ENCODE results near the gene PAX5. TPM values are rescaled to one million over a fixed set of nuclear protein-coding genes. Genes with fewer than 3 reads are reported as not detected.

PAX5 gene
- total RNA-seq, 2 experiments from 2014 or later = 0.21 to 0.27 TPM

DNA sequence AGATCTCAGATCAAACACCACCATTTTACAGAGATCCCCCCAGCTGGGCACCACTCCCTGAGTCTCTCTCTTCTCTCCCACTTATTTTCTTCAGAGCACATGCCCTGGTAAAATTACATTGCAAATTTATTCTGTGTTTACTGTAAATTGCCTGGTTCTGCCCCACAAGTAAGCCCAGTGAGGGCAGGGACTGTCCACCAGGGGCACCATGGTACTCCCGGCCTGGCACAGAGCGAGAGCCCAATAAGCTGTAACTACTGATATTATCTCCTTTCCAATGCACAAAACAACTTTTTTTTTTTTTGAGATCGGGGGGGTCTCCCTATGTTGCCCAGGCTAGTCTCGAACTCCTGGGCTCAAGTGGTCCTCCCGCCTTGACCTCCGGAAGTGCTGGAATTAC is 123.0 kb downstream of the PAX5 start:
- Mint-ChIP-seq H3K27ac (no peak overlapping the region), H3K4me3 (no peak overlapping the region), H3K4me1 (ENCODE audit: low read depth) (no peaks in the 10 kb centered on the region), H3K36me3 (ENCODE audit: low read depth) (no peaks in the 10 kb centered on the region), H3K9me3 (no peaks in the 10 kb centered on the region), H3K27me3 (ENCODE audit: low read depth) (peaks cover 28% of the 10 kb centered on the region)
- CTCF ChIA-PET = interaction anchor here (0.5 to 1.3 kb wide), 3 partner anchors 38 to 311 kb away, joined by 3 to 10 read pairs (median 3); no protein-coding TSS in a partner anchor
- no peak for DNase-seq
- intact Hi-C loops (cut with micrococcal nuclease) = no loop called here

DNA sequence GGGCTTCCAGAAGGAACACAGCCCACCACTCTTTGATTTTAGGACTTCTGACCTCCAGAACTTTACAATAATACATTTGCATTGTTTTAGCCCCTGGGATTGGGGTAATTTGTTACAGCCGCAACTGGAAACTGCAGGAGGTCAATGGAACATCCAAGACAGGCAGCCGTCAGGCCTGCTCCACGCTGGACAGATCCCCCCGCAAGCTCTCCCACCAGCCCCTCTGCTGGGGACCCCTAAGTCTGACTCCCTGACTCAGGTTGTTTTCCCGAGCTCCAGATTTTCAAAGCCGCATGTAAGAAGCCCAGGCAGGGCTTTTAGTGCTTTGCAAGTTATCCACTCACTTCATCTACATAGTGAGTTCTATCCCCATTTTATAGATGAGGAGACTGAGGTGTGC is 127.6 kb downstream of the PAX5 start:
- CTCF ChIA-PET = interaction anchor here (2.2 kb wide), 1 partner anchor 34 kb away, joined by 8 read pairs; no protein-coding TSS in a partner anchor
- no peak for DNase-seq
- H3K4me1 Mint-ChIP-seq (ENCODE audit: low read depth) = peaks cover 4% of the 10 kb centered on the region
- no peaks in the 10 kb centered on the region for H3K36me3 Mint-ChIP-seq (ENCODE audit: low read depth)
- H3K27ac Mint-ChIP-seq = no peak overlapping the region
- intact Hi-C loops (cut with micrococcal nuclease) = no loop called here
- H3K27me3 Mint-ChIP-seq (ENCODE audit: low read depth) = peaks cover 42% of the 10 kb centered on the region
- H3K4me3 Mint-ChIP-seq = no peak overlapping the region
- H3K9me3 Mint-ChIP-seq = no peaks in the 10 kb centered on the region

DNA sequence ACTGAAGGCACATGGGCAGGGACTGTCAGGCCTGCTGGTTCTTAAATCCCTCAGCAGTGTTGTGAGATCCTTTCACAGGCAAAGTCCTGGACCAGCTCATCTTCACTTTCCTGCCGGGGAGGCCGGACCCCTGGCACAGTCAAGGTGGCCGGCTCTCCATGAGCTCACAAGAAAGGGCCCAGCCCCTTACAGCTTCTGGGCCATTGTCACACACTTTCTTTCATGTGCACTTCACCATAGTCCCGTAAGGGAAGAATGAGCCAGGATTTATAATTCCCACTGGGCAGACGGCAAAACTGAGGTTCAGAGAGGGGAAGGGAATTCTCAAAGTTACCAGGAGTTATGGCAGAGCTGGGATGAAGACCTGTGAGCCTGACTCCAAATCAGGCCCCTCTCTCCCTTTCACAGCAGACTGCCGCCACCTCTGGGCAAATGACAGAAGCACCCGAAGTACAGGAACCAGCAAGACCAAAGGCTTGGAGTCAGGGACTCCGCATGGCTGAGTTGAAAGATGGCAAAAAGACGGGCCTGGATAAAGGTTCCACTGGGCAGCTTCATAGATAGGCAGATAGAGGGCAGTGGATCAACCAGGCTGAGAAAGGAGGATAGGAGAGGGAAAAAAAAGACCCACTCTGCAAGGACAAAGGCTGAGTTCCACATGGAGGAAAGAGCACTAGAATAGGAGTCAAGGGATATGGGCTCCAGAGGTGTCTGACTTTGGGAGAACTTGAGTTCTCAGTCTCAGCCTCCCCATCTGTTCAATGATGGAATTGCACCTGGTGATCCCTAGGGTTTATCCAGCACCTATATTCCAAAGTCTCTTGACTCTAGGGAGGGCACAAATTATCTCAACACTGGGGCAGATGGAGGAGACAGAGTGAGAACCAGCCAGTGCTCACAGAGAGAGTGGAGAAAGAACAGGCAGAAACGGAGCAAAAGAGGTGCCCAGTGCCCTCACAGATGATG is 128.7 kb downstream of the PAX5 start:
- peaks cover 4% of the 10 kb centered on the region for H3K4me1 Mint-ChIP-seq (ENCODE audit: low read depth)
- H3K4me3 Mint-ChIP-seq = no peak overlapping the region
- CTCF ChIA-PET = interaction anchor here (0.6 to 2.1 kb wide), 2 partner anchors 32 to 581 kb away, joined by 3 to 11 read pairs; no protein-coding TSS in a partner anchor
- no peaks in the 10 kb centered on the region for H3K36me3 Mint-ChIP-seq (ENCODE audit: low read depth)
- no peak for DNase-seq
- peaks cover 32% of the 10 kb centered on the region for H3K27me3 Mint-ChIP-seq (ENCODE audit: low read depth)
- H3K9me3 Mint-ChIP-seq = no peaks in the 10 kb centered on the region
- H3K27ac Mint-ChIP-seq = no peak overlapping the region
- intact Hi-C loops (cut with micrococcal nuclease) = no loop called here

DNA sequence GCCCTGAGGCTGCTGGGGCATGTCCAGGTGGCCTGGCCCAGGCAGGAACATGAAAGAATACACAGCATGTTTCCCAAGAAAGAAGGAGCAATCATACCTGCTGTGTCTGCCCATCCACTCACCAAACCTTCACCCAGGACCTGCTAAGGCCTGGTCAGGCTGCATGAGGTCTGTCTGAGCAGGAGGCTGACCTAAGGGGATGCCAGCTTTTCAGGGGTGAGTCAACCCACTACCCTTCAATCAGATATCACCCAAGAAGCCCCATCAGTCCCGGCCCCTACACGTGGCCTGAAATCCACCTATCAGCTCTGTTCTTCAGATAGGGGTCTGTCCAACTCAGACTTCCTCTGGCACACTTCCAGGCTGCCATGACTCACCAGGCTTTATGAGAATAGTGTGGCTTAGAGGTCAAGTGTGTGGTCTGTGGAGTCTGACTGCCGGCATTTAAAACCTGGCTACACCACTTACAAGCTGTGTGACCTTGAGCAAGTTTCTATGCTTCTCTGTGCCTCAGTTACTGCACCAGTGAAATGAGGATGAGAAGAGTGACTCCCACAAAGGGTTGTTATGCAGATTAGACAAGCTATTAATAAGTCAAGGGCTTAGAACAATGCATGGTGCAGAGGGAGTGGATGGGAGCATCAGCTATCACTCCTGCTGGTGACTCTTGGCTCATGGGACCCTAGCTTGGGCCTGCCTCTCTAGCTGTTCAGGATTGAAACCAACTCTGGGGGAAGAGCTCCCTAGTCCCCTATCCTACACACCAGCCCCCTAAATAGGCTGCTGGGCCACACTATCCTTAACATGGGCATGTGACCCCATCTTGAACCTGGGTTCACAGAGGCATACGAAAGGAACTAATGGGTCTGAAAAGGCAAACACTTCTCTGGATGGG is 130.3 kb downstream of the PAX5 start:
- no peak overlapping the region for H3K4me3 Mint-ChIP-seq
- H3K36me3 Mint-ChIP-seq (ENCODE audit: low read depth) = no peaks in the 10 kb centered on the region
- intact Hi-C loops (cut with micrococcal nuclease) = no loop called here

DNA sequence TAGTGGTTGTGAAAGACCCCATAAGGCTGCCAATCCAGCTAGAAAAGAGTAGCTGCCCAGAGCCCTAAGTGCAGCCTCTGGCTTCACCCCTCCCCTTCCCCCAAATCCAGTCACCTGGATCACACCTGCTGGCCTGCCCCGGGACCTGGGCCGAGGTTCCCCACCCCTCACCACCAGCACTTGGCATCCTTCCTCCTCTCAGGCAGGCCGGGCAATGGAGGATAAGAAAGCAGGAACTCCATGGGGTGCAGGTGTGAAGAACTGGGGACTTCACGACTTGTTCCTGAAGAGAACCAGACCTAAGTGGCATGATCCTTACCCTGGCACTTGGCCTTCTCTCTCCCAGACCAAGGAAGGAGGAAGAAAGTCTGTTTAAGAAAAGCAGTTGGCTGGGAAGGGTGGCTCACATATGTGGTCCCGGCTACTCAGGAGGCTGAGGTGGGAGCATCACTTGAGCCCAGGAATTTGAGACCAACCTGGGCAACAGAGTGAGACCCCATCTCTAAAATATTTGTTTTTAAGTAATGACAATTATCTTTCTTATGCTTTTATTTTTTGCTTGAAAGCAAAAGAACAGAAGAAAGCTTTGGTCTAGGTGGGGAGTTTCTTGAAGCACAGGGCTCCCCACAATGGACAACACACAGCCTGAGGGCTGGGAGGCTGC is 131.1 kb downstream of the PAX5 start:
- peaks cover 24% of the 10 kb centered on the region for H3K27me3 Mint-ChIP-seq (ENCODE audit: low read depth)
- CTCF ChIA-PET = interaction anchor here (2.1 kb wide), 1 partner anchor 29 kb away, joined by 11 read pairs; no protein-coding TSS in a partner anchor
- no peak overlapping the region for H3K27ac Mint-ChIP-seq
- peaks cover 4% of the 10 kb centered on the region for H3K4me1 Mint-ChIP-seq (ENCODE audit: low read depth)
- H3K4me3 Mint-ChIP-seq = no peak overlapping the region
- H3K36me3 Mint-ChIP-seq (ENCODE audit: low read depth) = no peaks in the 10 kb centered on the region
- intact Hi-C loops (cut with micrococcal nuclease) = no loop called here
- no peaks in the 10 kb centered on the region for H3K9me3 Mint-ChIP-seq
- no peak for DNase-seq

More for the DNA sequence above, 130.3 kb downstream of the PAX5 start:
- no peak overlapping the region for H3K27ac Mint-ChIP-seq
- H3K4me1 Mint-ChIP-seq (ENCODE audit: low read depth) = peaks cover 4% of the 10 kb centered on the region
- H3K9me3 Mint-ChIP-seq = no peaks in the 10 kb centered on the region
- CTCF ChIA-PET = interaction anchor here (2.1 kb wide), 1 partner anchor 30 kb away, joined by 11 read pairs; no protein-coding TSS in a partner anchor
- DNase-seq = peak; percentile 61
- peaks cover 26% of the 10 kb centered on the region for H3K27me3 Mint-ChIP-seq (ENCODE audit: low read depth)

DNA sequence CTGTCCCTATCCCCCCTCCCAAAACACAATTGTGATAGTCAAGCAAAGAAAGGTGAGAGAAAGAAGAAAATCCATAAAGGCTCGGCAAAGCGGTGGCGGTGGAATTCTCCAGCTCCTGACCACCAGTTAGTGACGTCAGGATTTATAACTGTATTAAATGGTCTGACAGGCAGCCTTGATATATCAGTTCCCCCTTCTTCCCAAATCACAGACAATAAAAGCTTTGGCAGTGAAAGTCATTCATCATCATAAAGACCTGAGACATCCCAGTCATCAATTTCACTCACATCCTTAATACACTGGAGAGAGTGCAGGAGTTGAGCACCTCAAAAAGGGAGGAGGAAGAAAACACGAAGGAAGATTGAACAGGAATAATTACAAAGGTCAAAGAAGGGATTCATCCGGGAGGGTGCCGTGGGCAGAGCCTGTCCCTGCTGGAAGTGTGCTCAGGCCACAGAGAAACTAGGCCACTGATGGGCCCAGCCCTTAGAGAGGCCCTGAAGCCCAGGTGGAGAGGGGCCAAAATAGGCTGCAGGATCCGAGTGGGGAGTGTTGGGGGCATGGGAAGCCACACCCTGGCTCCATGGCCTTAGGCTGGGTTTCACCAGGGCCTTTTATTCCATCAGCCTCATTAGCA is 131.9 kb downstream of the PAX5 start:
- H3K4me3 Mint-ChIP-seq = no peak overlapping the region
- DNase-seq = no peak
- intact Hi-C loops (cut with micrococcal nuclease) = no loop called here
- H3K9me3 Mint-ChIP-seq = no peaks in the 10 kb centered on the region
- H3K27ac Mint-ChIP-seq = no peak overlapping the region
- H3K27me3 Mint-ChIP-seq (ENCODE audit: low read depth) = peaks cover 24% of the 10 kb centered on the region
- peaks cover 4% of the 10 kb centered on the region for H3K4me1 Mint-ChIP-seq (ENCODE audit: low read depth)
- H3K36me3 Mint-ChIP-seq (ENCODE audit: low read depth) = no peaks in the 10 kb centered on the region
- CTCF ChIA-PET = no interaction called here

DNA sequence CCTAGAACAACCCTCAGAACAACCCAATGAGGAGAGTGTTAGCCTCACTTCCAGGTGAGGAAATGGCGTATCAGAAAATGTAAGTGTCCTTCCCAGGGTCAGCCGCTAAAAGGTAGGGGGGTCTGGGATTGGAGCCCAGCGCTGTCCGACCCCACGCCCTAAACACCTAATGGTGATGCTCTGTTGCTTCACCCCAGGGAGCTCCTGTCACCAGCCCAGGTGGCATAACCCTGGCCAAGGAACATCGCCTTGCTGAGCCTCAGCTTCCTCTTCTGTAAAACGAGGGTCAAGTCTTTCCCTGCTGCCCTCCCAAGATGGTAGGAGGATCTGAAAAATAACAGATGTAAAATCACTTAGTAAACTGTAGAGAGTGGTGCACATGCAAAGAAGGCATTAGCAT is 132.5 kb downstream of the PAX5 start:
- intact Hi-C loops (cut with micrococcal nuclease) = no loop called here
- Mint-ChIP-seq H3K4me1 (ENCODE audit: low read depth) (peaks cover 4% of the 10 kb centered on the region), H3K27ac (no peak overlapping the region)

DNA sequence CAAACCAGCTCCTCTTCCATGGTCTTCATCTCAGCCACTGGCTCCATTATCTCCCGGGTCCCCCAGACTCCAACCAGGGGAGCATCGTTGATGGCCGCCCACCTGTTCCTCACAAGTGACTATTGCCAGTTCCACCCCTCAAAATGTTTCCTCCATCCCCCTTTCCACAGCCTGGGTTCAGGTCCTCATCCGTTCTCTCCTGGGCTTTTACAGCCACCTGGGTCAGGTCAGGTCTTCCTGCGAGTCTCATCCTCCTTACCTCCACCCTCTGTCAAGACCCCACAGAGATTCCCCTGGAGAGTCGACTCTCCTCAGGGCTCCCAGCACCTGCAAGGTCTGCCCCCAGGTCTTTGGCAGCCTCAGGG is 133.2 kb downstream of the PAX5 start:
- no peak for DNase-seq
- CTCF ChIA-PET = no interaction called here
- Mint-ChIP-seq H3K27ac (no peak overlapping the region), H3K27me3 (ENCODE audit: low read depth) (peaks cover 15% of the 10 kb centered on the region), H3K36me3 (ENCODE audit: low read depth) (no peaks in the 10 kb centered on the region), H3K9me3 (no peaks in the 10 kb centered on the region), H3K4me3 (no peak overlapping the region), H3K4me1 (ENCODE audit: low read depth) (peaks cover 4% of the 10 kb centered on the region)
- intact Hi-C loops (cut with micrococcal nuclease) = no loop called here

More for the DNA sequence above, 132.5 kb downstream of the PAX5 start:
- DNase-seq = no peak
- no peaks in the 10 kb centered on the region for H3K36me3 Mint-ChIP-seq (ENCODE audit: low read depth)
- H3K27me3 Mint-ChIP-seq (ENCODE audit: low read depth) = peaks cover 21% of the 10 kb centered on the region
- H3K4me3 Mint-ChIP-seq = no peak overlapping the region
- CTCF ChIA-PET = no interaction called here
- H3K9me3 Mint-ChIP-seq = no peaks in the 10 kb centered on the region

DNA sequence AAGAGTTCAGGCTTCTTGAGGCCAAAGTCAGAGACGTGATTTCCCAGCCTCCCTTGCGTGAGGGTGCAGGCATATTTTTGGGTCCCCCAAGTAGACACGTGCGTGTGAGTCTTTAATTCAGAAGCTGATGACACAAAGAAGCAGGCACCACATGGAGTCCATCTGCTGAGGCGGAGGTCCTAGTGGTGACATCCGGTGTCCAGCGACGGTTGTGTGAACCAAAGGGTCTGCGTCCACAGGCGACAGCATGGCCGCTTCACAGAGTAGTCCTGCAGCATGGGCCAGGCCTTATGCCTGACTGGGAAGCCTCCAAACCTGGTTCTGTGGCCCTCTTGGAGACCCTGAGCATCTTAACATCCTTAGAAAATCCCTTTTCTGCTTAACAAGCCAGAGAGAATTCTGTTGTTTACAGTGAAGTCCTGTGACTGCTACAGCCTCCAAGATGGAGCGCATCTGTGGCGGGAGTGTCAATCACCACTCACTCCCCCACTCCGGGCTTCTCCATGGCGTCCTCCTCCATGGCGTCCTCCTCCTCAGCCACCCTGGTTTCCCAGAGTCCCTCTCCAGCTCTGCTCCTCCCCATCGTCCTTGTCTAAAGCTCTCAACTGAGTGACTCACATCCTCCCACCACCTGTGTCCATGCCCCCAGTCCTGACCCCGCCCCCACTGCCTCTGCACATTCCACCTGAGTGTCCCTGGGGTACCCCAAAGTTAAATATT is 133.8 kb downstream of the PAX5 start:
- Mint-ChIP-seq H3K4me3 (no peak overlapping the region), H3K27me3 (ENCODE audit: low read depth) (peaks cover 10% of the 10 kb centered on the region), H3K9me3 (no peaks in the 10 kb centered on the region), H3K27ac (no peak overlapping the region), H3K4me1 (ENCODE audit: low read depth) (peaks cover 4% of the 10 kb centered on the region), H3K36me3 (ENCODE audit: low read depth) (no peaks in the 10 kb centered on the region)
- CTCF ChIA-PET = no interaction called here
- no peak for DNase-seq
- intact Hi-C loops (cut with micrococcal nuclease) = no loop called here

DNA sequence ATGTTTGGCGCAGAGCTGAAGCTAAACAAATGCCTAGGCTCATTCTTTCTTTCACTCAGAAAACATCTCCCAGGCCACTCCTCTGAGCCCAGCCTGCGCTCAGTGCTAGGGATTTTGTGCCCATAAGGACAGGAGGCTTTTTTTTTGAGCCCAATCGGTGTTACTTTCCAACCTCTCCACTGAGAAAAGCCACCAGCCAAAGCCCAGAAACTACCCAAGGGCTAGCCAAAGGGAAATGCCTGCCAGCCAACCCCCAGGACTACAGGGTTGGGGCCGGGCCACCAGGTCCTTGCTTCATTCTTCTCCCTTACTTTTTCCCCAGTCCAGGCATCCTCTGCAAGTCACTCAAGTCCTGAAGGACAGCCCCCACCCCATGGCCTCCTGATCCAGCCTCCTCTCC is 134.7 kb downstream of the PAX5 start:
- CTCF ChIA-PET = no interaction called here
- peaks cover 4% of the 10 kb centered on the region for H3K27me3 Mint-ChIP-seq (ENCODE audit: low read depth)

DNA sequence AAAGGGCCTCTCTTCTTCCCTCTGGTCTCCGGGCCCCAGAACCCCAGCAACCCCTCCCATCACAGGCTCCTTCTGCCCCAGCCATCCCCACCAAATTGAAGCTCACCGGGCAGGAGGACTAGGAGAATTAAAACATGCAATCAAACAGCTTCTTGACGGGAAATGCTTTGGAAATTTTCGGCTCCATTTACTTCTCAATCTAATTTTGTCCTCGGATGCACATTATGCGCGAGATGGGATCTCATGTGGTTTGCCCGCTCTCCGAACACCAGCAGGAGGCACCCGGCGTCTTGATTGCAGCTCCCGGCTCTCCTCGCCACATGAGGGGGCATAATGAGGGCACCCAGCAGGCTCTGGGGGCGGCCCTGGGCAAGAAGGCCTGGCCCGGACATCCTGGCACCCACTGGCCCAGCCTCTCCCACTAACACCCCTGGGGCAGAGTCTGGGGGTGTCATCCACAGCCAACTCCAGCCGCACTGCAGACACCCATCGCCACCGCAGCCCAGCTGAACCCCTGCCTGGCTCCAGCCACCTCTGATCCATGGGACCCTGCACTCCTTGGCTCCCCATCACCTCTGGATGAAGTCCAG is 135.5 kb downstream of the PAX5 start:
- CTCF ChIA-PET = interaction anchor here (2.1 kb wide), 1 partner anchor 25 kb away, joined by 8 read pairs; no protein-coding TSS in a partner anchor
- Mint-ChIP-seq H3K4me3 (no peak overlapping the region), H3K36me3 (ENCODE audit: low read depth) (no peaks in the 10 kb centered on the region), H3K9me3 (no peaks in the 10 kb centered on the region), H3K27me3 (ENCODE audit: low read depth) (peaks cover 4% of the 10 kb centered on the region), H3K27ac (no peak overlapping the region), H3K4me1 (ENCODE audit: low read depth) (no peaks in the 10 kb centered on the region)
- DNase-seq = no peak
- intact Hi-C loops (cut with micrococcal nuclease) = no loop called here

More for the DNA sequence above, 134.7 kb downstream of the PAX5 start:
- no peak for DNase-seq
- Mint-ChIP-seq H3K36me3 (ENCODE audit: low read depth) (no peaks in the 10 kb centered on the region), H3K27ac (no peak overlapping the region), H3K4me1 (ENCODE audit: low read depth) (peaks cover 4% of the 10 kb centered on the region), H3K4me3 (no peak overlapping the region), H3K9me3 (no peaks in the 10 kb centered on the region)
- intact Hi-C loops (cut with micrococcal nuclease) = no loop called here

Data from activated naive CD4-positive, alpha-beta T cell treated with anti-CD3 and anti-CD28 coated beads for 36 hours (primary cell).